Bronchial epithelial cell (primary cell): Measurements from ENCODE around the gene MORN5. TPM values are rescaled to one million over a fixed set of nuclear protein-coding genes. Genes with fewer than 3 reads are reported as not detected.

ENCODE experiments used
- DNase-seq: peaks from one replicate; pipeline ENCODE4 v3.0.0-alpha.2; 2010; ENCODE audit warnings: low read depth
- FAIRE-seq: peaks from 2 replicates; lab custom pipeline; 2011; peaks lifted over from hg19 to GRCh38; lab: Jason Lieb, UNC
- H3K27me3 ChIP-seq: 2 replicates; pipeline ENCODE4 v1.5.1; 2011; ENCODE audit warnings: low read length; ENCODE audit not compliant: control insufficient read depth, insufficient read depth
- H3K36me3 ChIP-seq: 2 replicates; pipeline ENCODE4 v1.5.1; 2011; ENCODE audit warnings: low read length; ENCODE audit not compliant: control insufficient read depth, insufficient read depth
- H3K4me3 ChIP-seq: 2 replicates; pipeline ENCODE4 v1.5.1; 2011; ENCODE audit warnings: mild to moderate bottlenecking, low read depth, low read length, control low read depth
- total RNA-seq: library from RNA; depleted of rRNA; stranded (reverse); fragments of >200 nt; gene quantifications from 2 replicates; pipeline ENCODE4 v1.2.1, GENCODE V29; 2014
- TF ChIP-seq, protein P1 (sequence below): IDR thresholded peaks from 2 replicates; pipeline ENCODE4 v1.5.1; 2011; ENCODE audit warnings: mild to moderate bottlenecking, moderate library complexity, low read length, control low read depth, inconsistent platforms; ENCODE audit not compliant: insufficient read depth, severe bottlenecking

MORN5 gene
- total RNA-seq, 1 donor from 2014 or later: not detected

DNA sequence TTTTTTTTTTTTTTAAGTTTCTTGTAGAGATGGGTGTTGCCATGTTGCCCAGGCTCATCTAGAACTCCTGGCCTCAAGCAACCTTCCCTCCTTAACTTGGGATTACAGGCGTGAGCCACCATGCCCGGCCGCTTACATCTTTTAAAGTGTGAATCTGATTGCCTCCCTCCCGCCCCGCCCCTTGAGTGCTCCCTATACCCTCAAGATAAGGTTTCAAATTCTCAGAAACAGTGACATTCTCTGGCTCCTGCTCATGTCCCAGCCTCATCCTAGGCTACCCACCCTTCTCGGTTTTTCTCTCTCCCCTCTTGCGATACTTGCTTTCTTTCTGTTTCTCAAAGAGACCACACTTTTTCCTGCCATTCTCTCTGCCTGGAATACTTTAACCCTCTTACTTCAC lies 12.4 kb downstream of the MORN5 start:
- TF ChIP-seq, protein P1, sequence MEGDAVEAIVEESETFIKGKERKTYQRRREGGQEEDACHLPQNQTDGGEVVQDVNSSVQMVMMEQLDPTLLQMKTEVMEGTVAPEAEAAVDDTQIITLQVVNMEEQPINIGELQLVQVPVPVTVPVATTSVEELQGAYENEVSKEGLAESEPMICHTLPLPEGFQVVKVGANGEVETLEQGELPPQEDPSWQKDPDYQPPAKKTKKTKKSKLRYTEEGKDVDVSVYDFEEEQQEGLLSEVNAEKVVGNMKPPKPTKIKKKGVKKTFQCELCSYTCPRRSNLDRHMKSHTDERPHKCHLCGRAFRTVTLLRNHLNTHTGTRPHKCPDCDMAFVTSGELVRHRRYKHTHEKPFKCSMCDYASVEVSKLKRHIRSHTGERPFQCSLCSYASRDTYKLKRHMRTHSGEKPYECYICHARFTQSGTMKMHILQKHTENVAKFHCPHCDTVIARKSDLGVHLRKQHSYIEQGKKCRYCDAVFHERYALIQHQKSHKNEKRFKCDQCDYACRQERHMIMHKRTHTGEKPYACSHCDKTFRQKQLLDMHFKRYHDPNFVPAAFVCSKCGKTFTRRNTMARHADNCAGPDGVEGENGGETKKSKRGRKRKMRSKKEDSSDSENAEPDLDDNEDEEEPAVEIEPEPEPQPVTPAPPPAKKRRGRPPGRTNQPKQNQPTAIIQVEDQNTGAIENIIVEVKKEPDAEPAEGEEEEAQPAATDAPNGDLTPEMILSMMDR: no peak
- Histone ChIP-seq H3K36me3 (no peaks in the 10 kb centered on the region), H3K4me3 (no peak overlapping the region), H3K27me3 (peaks cover 4% of the 10 kb centered on the region)
- FAIRE-seq: no peak
- no peak for DNase-seq

DNA sequence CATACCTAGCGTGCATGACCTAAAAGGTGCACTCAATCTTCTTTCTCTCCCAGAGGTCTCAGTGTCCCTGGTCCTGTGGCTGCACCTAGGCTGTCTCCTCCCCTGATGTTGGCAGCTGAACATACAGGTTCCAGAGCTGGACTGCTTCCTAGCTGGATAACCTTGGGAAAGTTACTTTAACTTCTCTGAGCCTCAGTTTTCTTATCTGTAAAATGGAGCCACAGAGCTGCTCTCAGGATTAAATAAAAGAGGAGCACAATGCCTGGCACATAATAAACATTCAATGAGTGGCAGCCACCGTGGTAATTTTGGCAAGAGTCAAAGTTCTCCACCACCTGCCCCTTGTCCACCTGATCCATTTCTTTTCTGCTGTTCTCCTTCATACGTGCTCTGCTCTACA lies 14.0 kb downstream of the MORN5 start:
- DNase-seq (no peak), FAIRE-seq (no peak)
- no peak overlapping the region for H3K4me3 ChIP-seq
- TF ChIP-seq, protein P1: no peak
- H3K27me3 ChIP-seq: peaks cover 4% of the 10 kb centered on the region
- no peaks in the 10 kb centered on the region for H3K36me3 ChIP-seq

DNA sequence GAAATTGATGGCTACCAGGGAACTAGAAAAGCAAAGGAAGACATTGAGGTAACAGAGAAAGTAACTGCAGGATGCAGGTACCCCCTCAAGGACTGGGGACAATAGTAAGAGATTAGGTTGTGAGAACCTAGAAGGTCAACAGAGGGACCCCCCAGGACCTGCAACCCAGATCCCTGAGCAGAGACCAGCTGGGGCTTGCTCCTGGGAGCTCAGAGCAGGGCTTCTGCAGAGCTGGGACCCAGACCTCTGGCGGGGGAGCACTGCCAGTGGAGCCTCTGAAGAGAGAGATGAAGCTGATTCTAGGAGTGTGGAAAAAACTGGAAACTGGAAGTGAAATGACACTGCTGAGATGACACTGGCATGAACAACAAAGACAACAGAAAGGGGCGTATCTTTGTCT lies 17.2 kb downstream of the MORN5 start:
- DNase-seq (no peak), FAIRE-seq (no peak)
- no peaks in the 10 kb centered on the region for H3K36me3 ChIP-seq
- no peak overlapping the region for H3K4me3 ChIP-seq
- TF ChIP-seq, protein P1: no peak
- peaks cover 4% of the 10 kb centered on the region for H3K27me3 ChIP-seq

DNA sequence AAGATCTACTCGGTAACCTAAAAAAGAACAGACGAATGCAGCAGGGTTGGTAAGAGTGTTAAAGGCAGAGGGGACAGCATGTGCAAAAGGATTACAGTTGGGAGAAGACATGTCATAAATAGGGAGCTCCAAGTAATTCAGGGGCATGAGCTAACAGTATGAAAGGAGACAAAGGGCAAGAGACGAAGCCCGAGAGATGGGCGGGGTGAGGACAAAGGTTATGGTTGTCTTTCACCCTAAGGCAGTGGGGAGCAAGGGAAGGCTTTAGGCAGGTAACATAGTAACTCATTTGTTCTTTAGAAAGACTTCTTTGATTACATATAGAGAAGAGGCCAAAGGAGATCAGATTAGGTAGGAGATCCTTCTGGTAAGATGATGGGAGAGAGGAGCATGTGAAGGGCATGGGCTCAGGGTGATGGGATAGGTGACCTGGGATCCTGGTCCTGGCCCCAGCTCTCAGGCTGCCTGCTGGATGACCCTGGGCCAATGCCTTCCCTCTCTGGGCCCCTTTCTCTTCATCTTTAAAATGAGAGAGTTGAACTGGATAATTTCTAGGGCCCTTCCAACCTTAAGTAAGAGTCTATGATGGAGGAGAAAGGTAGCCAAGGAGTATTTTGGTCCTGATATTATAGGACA lies 19.5 kb downstream of the MORN5 start:
- no peak for DNase-seq
- H3K36me3 ChIP-seq: no peaks in the 10 kb centered on the region
- TF ChIP-seq, protein P1: no peak
- FAIRE-seq: no peak
- no peak overlapping the region for H3K4me3 ChIP-seq
- peaks cover 7% of the 10 kb centered on the region for H3K27me3 ChIP-seq

DNA sequence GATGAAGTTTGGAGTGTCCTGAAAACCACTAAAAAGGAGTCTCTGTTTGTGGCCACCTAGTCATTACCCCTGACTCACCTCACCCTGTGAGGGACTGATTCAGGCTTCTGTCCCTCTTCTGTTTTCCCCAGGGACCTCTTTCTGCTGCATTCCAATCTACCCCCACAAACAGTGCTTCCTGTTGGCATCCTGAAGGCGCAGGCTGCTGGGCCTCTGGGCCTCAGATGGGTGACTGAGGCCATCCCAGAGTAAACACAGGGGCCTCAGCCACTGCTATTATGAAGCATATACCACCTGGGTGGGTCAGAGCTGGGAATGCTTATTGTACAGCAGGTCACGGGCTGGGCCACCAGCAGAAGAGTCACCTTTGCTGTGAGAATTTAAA lies 20.0 kb downstream of the MORN5 start:
- H3K36me3 ChIP-seq: no peaks in the 10 kb centered on the region
- TF ChIP-seq, protein P1: no peak

DNA sequence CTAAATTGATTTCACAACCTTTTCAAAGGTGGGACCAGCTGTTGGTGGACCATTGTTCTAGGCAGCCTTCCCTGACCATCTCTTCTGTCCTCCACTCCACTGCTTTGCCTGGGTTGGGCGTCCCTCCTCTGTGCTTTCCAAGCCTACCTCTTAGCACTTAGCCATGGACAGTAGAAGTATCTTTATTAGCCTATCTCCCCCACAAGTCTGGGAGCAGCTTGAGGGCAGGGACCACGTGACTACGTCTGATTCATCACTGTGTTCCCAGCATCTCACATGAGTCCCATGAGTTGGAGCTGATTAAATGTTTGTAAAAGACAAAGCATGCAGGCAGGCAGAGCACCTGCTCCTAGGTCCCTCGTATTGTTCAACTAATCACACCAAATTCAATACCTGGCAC lies 20.9 kb downstream of the MORN5 start:
- DNase-seq: peak; percentile 77
- H3K27me3 ChIP-seq: peaks cover 7% of the 10 kb centered on the region
- TF ChIP-seq, protein P1: no peak
- H3K36me3 ChIP-seq: no peaks in the 10 kb centered on the region
- no peak for FAIRE-seq
- no peak overlapping the region for H3K4me3 ChIP-seq

More for the DNA sequence above, 20.0 kb downstream of the MORN5 start:
- DNase-seq (peak; percentile 9), FAIRE-seq (no peak)
- Histone ChIP-seq H3K27me3 (peaks cover 7% of the 10 kb centered on the region), H3K4me3 (no peak overlapping the region)
